ENCODE data around the gene TOR3A. TPM values are rescaled to one million over a fixed set of nuclear protein-coding genes. Genes with fewer than 3 reads are reported as not detected.

The TOR3A gene
- polyA plus RNA-seq, 3 donors, result 50.0 to 67.8 (median 60.9) TPM

- no peak for TF ChIP-seq CTCF (IDR thresholded peaks at IDR 0.05)
- H3K36me3 ChIP-seq (replicated peaks in 1 of 2; ENCODE audit: control insufficient read depth in 1 of 2, insufficient read depth in 2 of 2, low read length in 2 of 2), result peaks cover 67 to 77% of the 10 kb centered on the region in 2 donors
- intact Hi-C loops (cut with micrococcal nuclease), result no loop called here
- H3K4me3 Mint-ChIP-seq, result no peak overlapping the region
- H3K36me3 Mint-ChIP-seq, result peaks cover 60 to 74% of the 10 kb centered on the region in 2 donors
- H3K27me3 ChIP-seq (ENCODE audit: control insufficient read depth in 2 of 2, insufficient read depth in 2 of 2, low read length in 2 of 2), result no peaks in the 10 kb centered on the region
- H3K4me1 ChIP-seq (ENCODE audit: control insufficient read depth in 1 of 2, insufficient read depth in 2 of 2, low read length in 2 of 2), result peaks cover 13% of the 10 kb centered on the region in 2 donors
- no peaks in the 10 kb centered on the region for H3K9me3 ChIP-seq (replicated peaks in 1 of 2; ENCODE audit: control insufficient read depth in 1 of 2, insufficient read depth in 1 of 2, low read length in 2 of 2)
- H3K4me2 ChIP-seq (replicated peaks; ENCODE audit: extremely low read depth, low read length, poor library complexity, severe bottlenecking), result no peak overlapping the region
- no peak overlapping the region for H3K9ac ChIP-seq (ENCODE audit: insufficient read depth, low read length, poor library complexity, severe bottlenecking)
- no peaks in the 10 kb centered on the region for H3K9me3 Mint-ChIP-seq
- H3K27me3 Mint-ChIP-seq (ENCODE audit: low read depth in 3 of 3), result peaks cover 0 to 1% (median 1%) of the 10 kb centered on the region in 3 donors
- peaks cover 11% of the 10 kb centered on the region for H3K4me1 Mint-ChIP-seq
- H3K4me3 ChIP-seq (replicated peaks in 1 of 3; ENCODE audit: low read depth in 2 of 3, low read length in 3 of 3), result no peak overlapping the region
- no peak for DNase-seq
- H4K20me1 ChIP-seq (ENCODE audit: insufficient read depth, low read length), result peaks cover 12% of the 10 kb centered on the region
- no peak overlapping the region for H2AFZ ChIP-seq (ENCODE audit: insufficient read depth, low read depth, low read length, poor library complexity, severe bottlenecking)
- WGBS (ENCODE audit: insufficient coverage), result 100% methylated on average over 3 of the region's 3 CpGs
- H3K27ac Mint-ChIP-seq, result no peak overlapping the region
- H3K79me2 ChIP-seq (ENCODE audit: insufficient read depth, low read length), result no peaks in the 10 kb centered on the region
- no peak overlapping the region for H3K27ac ChIP-seq (ENCODE audit: low read depth in 1 of 2, low read length in 2 of 2)
Measured at GRCh38 chr1:179095924-179096323, 14.1 kb downstream of the TOR3A start.

GRCh38 chr1:179099891-179100290 lies 18.0 kb downstream of the TOR3A start:
- no peak overlapping the region for H3K4me3 Mint-ChIP-seq
- no peaks in the 10 kb centered on the region for H3K4me1 Mint-ChIP-seq

More at GRCh38 chr1:179099891-179100290, 18.0 kb downstream of the TOR3A start:
- no peak for DNase-seq
- 100% methylated on average over 1 of the region's 4 CpGs for WGBS (ENCODE audit: insufficient coverage)
- H3K36me3 Mint-ChIP-seq, result peaks cover 39 to 42% of the 10 kb centered on the region in 2 donors
- Histone ChIP-seq H3K79me2 (ENCODE audit: insufficient read depth, low read length) (no peaks in the 10 kb centered on the region), H3K4me2 (replicated peaks; ENCODE audit: extremely low read depth, low read length, poor library complexity, severe bottlenecking) (no peak overlapping the region), H4K20me1 (ENCODE audit: insufficient read depth, low read length) (no peaks in the 10 kb centered on the region), H3K9ac (ENCODE audit: insufficient read depth, low read length, poor library complexity, severe bottlenecking) (no peak overlapping the region), H3K36me3 (replicated peaks in 1 of 2; ENCODE audit: control insufficient read depth in 1 of 2, insufficient read depth in 2 of 2, low read length in 2 of 2) (peaks cover 31 to 37% of the 10 kb centered on the region in 2 donors), H3K27ac (ENCODE audit: low read depth in 1 of 2, low read length in 2 of 2) (no peak overlapping the region), H3K4me1 (ENCODE audit: control insufficient read depth in 1 of 2, insufficient read depth in 2 of 2, low read length in 2 of 2) (no peaks in the 10 kb centered on the region), H3K27me3 (ENCODE audit: control insufficient read depth in 2 of 2, insufficient read depth in 2 of 2, low read length in 2 of 2) (no peaks in the 10 kb centered on the region), H3K4me3 (replicated peaks in 1 of 3; ENCODE audit: low read depth in 2 of 3, low read length in 3 of 3) (no peak overlapping the region), H3K9me3 (replicated peaks in 1 of 2; ENCODE audit: control insufficient read depth in 1 of 2, insufficient read depth in 1 of 2, low read length in 2 of 2) (no peaks in the 10 kb centered on the region), H2AFZ (ENCODE audit: insufficient read depth, low read depth, low read length, poor library complexity, severe bottlenecking) (no peak overlapping the region)
- no peak for TF ChIP-seq CTCF (IDR thresholded peaks at IDR 0.05)
- intact Hi-C loops (cut with micrococcal nuclease), result no loop called here
- H3K9me3 Mint-ChIP-seq, result no peaks in the 10 kb centered on the region
- H3K27ac Mint-ChIP-seq, result no peak overlapping the region
- no peaks in the 10 kb centered on the region for H3K27me3 Mint-ChIP-seq (ENCODE audit: low read depth in 3 of 3)

Measured in CD14-positive monocyte (primary cell).